Smooth muscle cell (in vitro differentiated cells): ENCODE measurements around the gene PCP2. TPM values are rescaled to one million over a fixed set of nuclear protein-coding genes. Genes with fewer than 3 reads are reported as not detected.

Experiments
- DNase-seq: peaks from one replicate; lab custom pipeline; 2025; ENCODE audit not compliant: unreplicated experiment; lab: John Stamatoyannopoulos, UW
- H2AFZ ChIP-seq: fragments of 200-600 bp; sonication (generic); 2 replicates; pipeline ENCODE4 v1.6.0; 2016; ENCODE audit warnings: antibody characterized with exemption, low read depth, mild to moderate bottlenecking
- H3F3A ChIP-seq: fragments of 200-600 bp; sonication (generic); 2 replicates; pipeline ENCODE4 v1.6.0; 2017; ENCODE audit warnings: antibody characterized with exemption, low read depth
- H3K27ac ChIP-seq: fragments of 200-600 bp; sonication (generic); 2 replicates; pipeline ENCODE4 v1.5.1; 2016; ENCODE audit warnings: low read depth, mild to moderate bottlenecking
- H3K27me3 ChIP-seq: fragments of 200-600 bp; sonication (generic); 2 replicates; pipeline ENCODE4 v1.6.1; 2016; ENCODE audit warnings: low read depth, mild to moderate bottlenecking
- H3K36me3 ChIP-seq: fragments of 200-600 bp; sonication (generic); 2 replicates; pipeline ENCODE4 v1.5.1; 2016; ENCODE audit warnings: low read depth
- H3K4me1 ChIP-seq: fragments of 200-600 bp; sonication (generic); 2 replicates; pipeline ENCODE4 v1.5.1; 2016; ENCODE audit warnings: low read depth
- H3K4me2 ChIP-seq: fragments of 200-600 bp; sonication (generic); 2 replicates; pipeline ENCODE4 v1.6.0; 2016; ENCODE audit warnings: mild to moderate bottlenecking
- H3K4me3 ChIP-seq: fragments of 200-600 bp; sonication (generic); 2 replicates; pipeline ENCODE4 v1.5.1; 2016; ENCODE audit warnings: mild to moderate bottlenecking
- H3K79me2 ChIP-seq: fragments of 200-600 bp; sonication (generic); 2 replicates; pipeline ENCODE4 v1.6.0; 2016; ENCODE audit warnings: low read depth, mild to moderate bottlenecking
- H3K9ac ChIP-seq: fragments of 200-600 bp; sonication (generic); 2 replicates; pipeline ENCODE4 v1.6.0; 2016; ENCODE audit warnings: low read depth
- H3K9me3 ChIP-seq: fragments of 200-600 bp; sonication (generic); replicated peaks from 2 replicates; pipeline ENCODE4 v1.5.1; 2016; ENCODE audit warnings: low read depth
- H4K20me1 ChIP-seq: fragments of 200-600 bp; sonication (generic); 2 replicates; pipeline ENCODE4 v1.6.0; 2016; ENCODE audit warnings: low read depth
- CTCF ChIP-seq: fragments of 200-600 bp; sonication (generic); IDR thresholded peaks from 2 replicates; pipeline ENCODE4 v1.5.1; 2017; ENCODE audit warnings: borderline replicate concordance, mild to moderate bottlenecking, antibody characterized with exemption; ENCODE audit not compliant: insufficient read depth, poor library complexity, severe bottlenecking
- WGBS: methylation state at CpG from one replicate; pipeline ENCODE4 v1.1.7; 2016; ENCODE audit warnings: low lambda C conversion rate; 5-methylcytosine and 5-hydroxymethylcytosine counted together
- polyA plus RNA-seq: library from polyadenylated mRNA; unstranded; fragments of >200 nt; fragmentation: Nextera tagmentation; extraction: Ambion mirVana; gene quantifications from 2 replicates; pipeline ENCODE4 v1.2.1, GENCODE V29; 2016
- total RNA-seq: library from RNA; depleted of rRNA; stranded (reverse); fragments of >200 nt; gene quantifications from 2 replicates; pipeline ENCODE4 v1.2.3, GENCODE V29; 2014

The PCP2 gene
- total and polyA plus RNA-seq, 2 experiments from 2014 or later, result 0.35 TPM; not detected in 1

- 96% methylated on average over 17 of the region's 26 CpGs for WGBS
- no peak for DNase-seq
- Histone ChIP-seq H3K9me3 (no peaks in the 10 kb centered on the region), H4K20me1 (no peaks in the 10 kb centered on the region), H3K9ac (no peak overlapping the region), H3K36me3 (no peaks in the 10 kb centered on the region), H3K4me3 (no peak overlapping the region), H3K4me2 (no peak overlapping the region), H3K4me1 (no peaks in the 10 kb centered on the region), H3K27ac (no peak overlapping the region), H3K27me3 (no peaks in the 10 kb centered on the region), H3F3A (no peaks in the 10 kb centered on the region), H3K79me2 (no peaks in the 10 kb centered on the region), H2AFZ (no peak overlapping the region)
- no peak for TF ChIP-seq CTCF
Measured at GRCh38 chr19:7647156-7647555, 13.6 kb upstream of the PCP2 start.

GRCh38 chr19:7646426-7646700 lies 12.8 kb upstream of the PCP2 start:
- no peaks in the 10 kb centered on the region for H3K9me3 ChIP-seq
- H2AFZ ChIP-seq, result no peak overlapping the region
- no peaks in the 10 kb centered on the region for H3K27me3 ChIP-seq
- H3K79me2 ChIP-seq, result no peaks in the 10 kb centered on the region
- H3K4me3 ChIP-seq, result no peak overlapping the region
- WGBS, result 86% methylated on average over 4 of the region's 8 CpGs
- no peak overlapping the region for H3K4me2 ChIP-seq
- no peak overlapping the region for H3K9ac ChIP-seq
- no peak for TF ChIP-seq CTCF
- DNase-seq, result no peak
- H3F3A ChIP-seq, result no peaks in the 10 kb centered on the region
- no peaks in the 10 kb centered on the region for H3K4me1 ChIP-seq
- H3K27ac ChIP-seq, result no peak overlapping the region
- no peaks in the 10 kb centered on the region for H3K36me3 ChIP-seq
- no peaks in the 10 kb centered on the region for H4K20me1 ChIP-seq

- H3K4me2 ChIP-seq, result no peak overlapping the region
- no peaks in the 10 kb centered on the region for H3K36me3 ChIP-seq
- H3K9ac ChIP-seq, result no peak overlapping the region
- TF ChIP-seq CTCF, result no peak
- H4K20me1 ChIP-seq, result no peaks in the 10 kb centered on the region
- no peak for DNase-seq
- no peaks in the 10 kb centered on the region for H3K79me2 ChIP-seq
- no peak overlapping the region for H3K27ac ChIP-seq
- H3K9me3 ChIP-seq, result no peaks in the 10 kb centered on the region
- no peak overlapping the region for H2AFZ ChIP-seq
- no peaks in the 10 kb centered on the region for H3K4me1 ChIP-seq
- H3F3A ChIP-seq, result no peaks in the 10 kb centered on the region
- H3K4me3 ChIP-seq, result no peak overlapping the region
- WGBS, result 82% methylated on average over 16 of the region's 20 CpGs
- no peaks in the 10 kb centered on the region for H3K27me3 ChIP-seq
Measured at GRCh38 chr19:7645656-7646425, 12.3 kb upstream of the PCP2 start.

GRCh38 chr19:7645163-7645562 lies 11.6 kb upstream of the PCP2 start:
- no peaks in the 10 kb centered on the region for H4K20me1 ChIP-seq
- WGBS, result 97% methylated on average over 14 of the region's 14 CpGs
- no peaks in the 10 kb centered on the region for H3K36me3 ChIP-seq

More at GRCh38 chr19:7645163-7645562, 11.6 kb upstream of the PCP2 start:
- Histone ChIP-seq H3K4me2 (no peak overlapping the region), H3K79me2 (no peaks in the 10 kb centered on the region), H2AFZ (no peak overlapping the region), H3K27ac (no peak overlapping the region), H3K4me3 (no peak overlapping the region), H3F3A (no peaks in the 10 kb centered on the region), H3K27me3 (no peaks in the 10 kb centered on the region), H3K9ac (no peak overlapping the region), H3K9me3 (no peaks in the 10 kb centered on the region), H3K4me1 (no peaks in the 10 kb centered on the region)
- TF ChIP-seq CTCF, result no peak
- DNase-seq, result no peak
